SK-N-SH (cell line): ENCODE measurements around the gene SPDEF. TPM values are rescaled to one million over a fixed set of nuclear protein-coding genes. Genes with fewer than 3 reads are reported as not detected.

Source experiments
- CTCF ChIA-PET: fragments of 300-600, 350-600 bp; formaldehyde crosslinking; extraction: SDS; loops from one replicate; lab custom pipeline; 2021; lab: Yijun Ruan, JAX
- POLR2A ChIA-PET: fragments of 350-600 bp; sonication (Branson Sonifier 250); formaldehyde crosslinking; extraction: SDS; loops from one replicate; lab custom pipeline; 2020; ENCODE audit warnings: antibody characterized with exemption, inconsistent platforms; lab: Yijun Ruan, JAX
- DNase-seq: peaks from one replicate; pipeline ENCODE4 v3.0.0; 2012
- H2AFZ ChIP-seq: fragments of 200-600 bp; sonication (generic); 2 replicates; pipeline ENCODE4 v1.8.1; 2016; ENCODE audit warnings: antibody characterized with exemption, mild to moderate bottlenecking, low read depth
- H3F3A ChIP-seq: fragments of 200-600 bp; sonication (generic); replicated peaks from 2 replicates; pipeline ENCODE3; 2016; ENCODE audit warnings: antibody characterized with exemption, mild to moderate bottlenecking; ENCODE audit not compliant: insufficient read depth
- H3K27ac ChIP-seq, 2 experiments: fragments of 200-500 bp in 1 of 2; fragments of 200-600 bp in 1 of 2; sonication (Bioruptor generic) in 1 of 2; sonication (generic), shearing (Covaris generic) in 1 of 2; 2 replicates each; pipeline versions ENCODE4 v1.5.1 to v1.6.1; 2014 to 2016; ENCODE audit warnings: low read depth in 2 of 2, inconsistent platforms in 1 of 2, low read length in 1 of 2, mild to moderate bottlenecking in 1 of 2, mixed read lengths in 1 of 2
- H3K27me3 ChIP-seq: fragments of 200-600 bp; sonication (generic), shearing (Covaris generic); 2 replicates; pipeline ENCODE4 v1.6.1; 2016; ENCODE audit warnings: mixed run types; ENCODE audit not compliant: insufficient read depth
- H3K36me3 ChIP-seq, 2 experiments: fragments of 200-500 bp in 1 of 2; fragments of 200-600 bp in 1 of 2; sonication (Bioruptor generic) in 1 of 2; sonication (generic) in 1 of 2; replicated peaks in 1 of 2; 2 replicates each; pipeline versions ENCODE3 to v1.5.1; 2014 to 2016; ENCODE audit warnings: low read length in 1 of 2, mild to moderate bottlenecking in 1 of 2; ENCODE audit not compliant: insufficient read depth in 2 of 2, control insufficient read depth in 1 of 2
- H3K4me1 ChIP-seq, 2 experiments: fragments of 200-500 bp in 1 of 2; fragments of 200-600 bp in 1 of 2; sonication (Bioruptor generic) in 1 of 2; sonication (generic), shearing (Covaris generic) in 1 of 2; 2 replicates each; pipeline versions ENCODE4 v1.5.1 to v1.6.1; 2014 to 2016; ENCODE audit warnings: low read depth in 1 of 2, low read length in 1 of 2, mixed run types in 1 of 2; ENCODE audit not compliant: insufficient read depth in 2 of 2, control insufficient read depth in 1 of 2
- H3K4me2 ChIP-seq: fragments of 200-600 bp; sonication (generic), shearing (Covaris generic); 2 replicates; pipeline ENCODE4 v1.6.1; 2017; ENCODE audit warnings: mixed run types
- H3K4me3 ChIP-seq, 2 experiments: fragments of 200-500 bp in 1 of 2; fragments of 200-600 bp in 1 of 2; sonication (Bioruptor generic) in 1 of 2; sonication (generic), shearing (Covaris generic) in 1 of 2; 2 replicates each; pipeline versions ENCODE4 v1.5.1 to v1.8.1; 2014 to 2016; ENCODE audit warnings: low read depth in 2 of 2, inconsistent platforms in 1 of 2, low read length in 1 of 2, mild to moderate bottlenecking in 1 of 2, mixed read lengths in 1 of 2, moderate library complexity in 1 of 2
- H3K79me2 ChIP-seq: fragments of 200-600 bp; sonication (generic); 2 replicates; pipeline ENCODE4 v1.8.1; 2017; ENCODE audit warnings: mild to moderate bottlenecking; ENCODE audit not compliant: insufficient read depth
- H3K9ac ChIP-seq: fragments of 200-600 bp; sonication (generic); 2 replicates; pipeline ENCODE4 v1.6.1; 2017; ENCODE audit warnings: mixed run types
- H3K9me2 ChIP-seq: fragments of 200-600 bp; sonication (generic); 2 replicates; pipeline ENCODE4 v1.6.1; 2017; ENCODE audit warnings: mixed run types
- H3K9me3 ChIP-seq: fragments of 200-600 bp; sonication (generic); 2 replicates; pipeline ENCODE4 v1.6.1; 2017; ENCODE audit warnings: mixed run types, mild to moderate bottlenecking, moderate library complexity
- H4K20me1 ChIP-seq: fragments of 200-600 bp; sonication (generic); 2 replicates; pipeline ENCODE4 v1.6.1; 2017; ENCODE audit warnings: mild to moderate bottlenecking, mixed run types; ENCODE audit not compliant: insufficient read depth
- CHD2 ChIP-seq: fragments of 150-350 bp; IDR thresholded peaks from 2 replicates; pipeline ENCODE4 v1.6.1; 2018; ENCODE audit warnings: low read length; ENCODE audit not compliant: partially characterized antibody
- EZH2phosphoT487 ChIP-seq: fragments of 200-600 bp; sonication (generic); IDR thresholded peaks from 2 replicates; pipeline ENCODE4 v1.6.1; 2017; ENCODE audit warnings: low read depth, mixed run types, mild to moderate bottlenecking, antibody characterized with exemption, moderate library complexity, borderline replicate concordance
- FOSL2 ChIP-seq: IDR thresholded peaks from 2 replicates; pipeline ENCODE4 v1.4.0; 2012; ENCODE audit warnings: low read depth, mild to moderate bottlenecking, moderate library complexity, borderline replicate concordance
- FOXJ3 ChIP-seq: sonication (generic); formaldehyde crosslinking; IDR thresholded peaks from 2 replicates; pipeline ENCODE4 v1.5.1; 2020; ENCODE audit warnings: mild to moderate bottlenecking, missing genetic modification reagents
- GABPA ChIP-seq: IDR thresholded peaks from 2 replicates; pipeline ENCODE4 v1.4.0; 2012; ENCODE audit warnings: low read depth, mild to moderate bottlenecking
- GATA2 ChIP-seq: sonication (generic); formaldehyde crosslinking; IDR thresholded peaks from 2 replicates; pipeline ENCODE4 v1.5.0; 2020; ENCODE audit warnings: mild to moderate bottlenecking, missing genetic modification reagents
- JUND ChIP-seq: IDR thresholded peaks from 2 replicates; pipeline ENCODE4 v1.4.0; 2012
- MEF2A ChIP-seq: IDR thresholded peaks from 2 replicates; pipeline ENCODE4 v1.4.0; 2012; ENCODE audit warnings: low read depth, borderline replicate concordance
- RCOR1 ChIP-seq: fragments of 150-350 bp; IDR thresholded peaks from 2 replicates; pipeline ENCODE4 v1.6.1; 2017; ENCODE audit warnings: antibody characterized with exemption, low read length
- RXRA ChIP-seq: IDR thresholded peaks from 2 replicates; pipeline ENCODE4 v1.4.0; 2012; ENCODE audit warnings: low read depth, mild to moderate bottlenecking, borderline replicate concordance
- TCF12 ChIP-seq: IDR thresholded peaks from 2 replicates; pipeline ENCODE4 v1.4.0; 2012
- TEAD4 ChIP-seq: IDR thresholded peaks from 2 replicates; pipeline ENCODE4 v1.4.0; 2012; ENCODE audit warnings: mild to moderate bottlenecking, borderline replicate concordance; ENCODE audit not compliant: insufficient read depth
- YY1 ChIP-seq: IDR thresholded peaks from 2 replicates; pipeline ENCODE4 v1.4.0; 2012; ENCODE audit warnings: low read depth, mild to moderate bottlenecking
- WGBS: methylation state at CpG from one replicate; pipeline ENCODE4 v1.1.6; 2017; ENCODE audit warnings: low lambda C conversion rate; 5-methylcytosine and 5-hydroxymethylcytosine counted together
- polyA plus RNA-seq, 3 experiments: library from polyadenylated mRNA; depleted of rRNA; stranded (reverse); fragments of >200 nt; gene quantifications; 2 replicates each; pipeline ENCODE4 v1.2.3, GENCODE V29; 2012
- TF ChIP-seq, protein P1 (sequence below): fragments of 200-600 bp; sonication (generic); IDR thresholded peaks from 2 replicates; pipeline ENCODE4 v1.6.1; 2017; ENCODE audit warnings: antibody characterized with exemption, mild to moderate bottlenecking, moderate library complexity
- TF ChIP-seq, protein P2 (sequence below): IDR thresholded peaks from 2 replicates; pipeline ENCODE4 v1.4.0; 2012; ENCODE audit warnings: low read depth, borderline replicate concordance
- TF ChIP-seq, protein P3 (sequence below): IDR thresholded peaks from 2 replicates; pipeline ENCODE4; 2012
- TF ChIP-seq, protein P4 (sequence below): IDR thresholded peaks from 2 replicates; pipeline ENCODE4 v1.6.1; 2012; ENCODE audit warnings: mild to moderate bottlenecking, low read depth, low read length, moderate library complexity
- TF ChIP-seq, protein P5 (sequence below): fragments of 150-350 bp; IDR thresholded peaks from 2 replicates; pipeline ENCODE4 v1.6.1; 2016; ENCODE audit warnings: mild to moderate bottlenecking, low read depth, low read length

The SPDEF gene
- polyA plus RNA-seq, 1 of the 3 experiments (the other 2 are of a cell fraction) = 0.10 TPM

DNA sequence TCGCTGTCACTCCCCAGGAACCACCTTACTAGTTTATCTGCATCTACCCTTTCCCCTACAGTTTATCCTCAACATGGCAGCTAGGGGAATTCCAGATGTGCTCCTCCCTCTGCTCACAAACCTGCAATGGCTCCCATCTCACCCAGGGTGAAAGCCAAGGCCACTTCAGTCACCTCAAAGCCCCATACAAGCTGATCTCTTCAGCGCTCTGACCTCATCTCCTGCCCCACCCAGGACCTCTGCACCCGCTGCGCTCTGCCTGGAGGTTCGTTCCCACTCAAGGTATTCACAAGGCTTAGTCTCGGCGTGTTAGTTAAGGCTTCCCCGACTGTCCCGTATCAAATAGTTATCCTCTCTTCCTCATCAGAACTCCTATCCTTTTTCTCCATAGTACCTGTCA is 28.6 kb upstream of the SPDEF start:
- H3K9me2 ChIP-seq = no peaks in the 10 kb centered on the region
- H3K4me2 ChIP-seq = no peak overlapping the region
- no peak overlapping the region for H3K4me3 ChIP-seq
- no peaks in the 10 kb centered on the region for H3K27me3 ChIP-seq
- TF ChIP-seq TCF12 (no peak), GATA2 (no peak), TEAD4 (no peak), EZH2phosphoT487 (no peak), JUND (no peak), FOSL2 (no peak), RXRA (no peak), RCOR1 (no peak), CHD2 (no peak), GABPA (no peak), YY1 (no peak), MEF2A (no peak), FOXJ3 (no peak)
- TF ChIP-seq, protein P1, sequence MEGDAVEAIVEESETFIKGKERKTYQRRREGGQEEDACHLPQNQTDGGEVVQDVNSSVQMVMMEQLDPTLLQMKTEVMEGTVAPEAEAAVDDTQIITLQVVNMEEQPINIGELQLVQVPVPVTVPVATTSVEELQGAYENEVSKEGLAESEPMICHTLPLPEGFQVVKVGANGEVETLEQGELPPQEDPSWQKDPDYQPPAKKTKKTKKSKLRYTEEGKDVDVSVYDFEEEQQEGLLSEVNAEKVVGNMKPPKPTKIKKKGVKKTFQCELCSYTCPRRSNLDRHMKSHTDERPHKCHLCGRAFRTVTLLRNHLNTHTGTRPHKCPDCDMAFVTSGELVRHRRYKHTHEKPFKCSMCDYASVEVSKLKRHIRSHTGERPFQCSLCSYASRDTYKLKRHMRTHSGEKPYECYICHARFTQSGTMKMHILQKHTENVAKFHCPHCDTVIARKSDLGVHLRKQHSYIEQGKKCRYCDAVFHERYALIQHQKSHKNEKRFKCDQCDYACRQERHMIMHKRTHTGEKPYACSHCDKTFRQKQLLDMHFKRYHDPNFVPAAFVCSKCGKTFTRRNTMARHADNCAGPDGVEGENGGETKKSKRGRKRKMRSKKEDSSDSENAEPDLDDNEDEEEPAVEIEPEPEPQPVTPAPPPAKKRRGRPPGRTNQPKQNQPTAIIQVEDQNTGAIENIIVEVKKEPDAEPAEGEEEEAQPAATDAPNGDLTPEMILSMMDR = no peak
- TF ChIP-seq, protein P2, sequence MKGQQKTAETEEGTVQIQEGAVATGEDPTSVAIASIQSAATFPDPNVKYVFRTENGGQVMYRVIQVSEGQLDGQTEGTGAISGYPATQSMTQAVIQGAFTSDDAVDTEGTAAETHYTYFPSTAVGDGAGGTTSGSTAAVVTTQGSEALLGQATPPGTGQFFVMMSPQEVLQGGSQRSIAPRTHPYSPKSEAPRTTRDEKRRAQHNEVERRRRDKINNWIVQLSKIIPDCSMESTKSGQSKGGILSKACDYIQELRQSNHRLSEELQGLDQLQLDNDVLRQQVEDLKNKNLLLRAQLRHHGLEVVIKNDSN = no peak
- TF ChIP-seq, protein P3, sequence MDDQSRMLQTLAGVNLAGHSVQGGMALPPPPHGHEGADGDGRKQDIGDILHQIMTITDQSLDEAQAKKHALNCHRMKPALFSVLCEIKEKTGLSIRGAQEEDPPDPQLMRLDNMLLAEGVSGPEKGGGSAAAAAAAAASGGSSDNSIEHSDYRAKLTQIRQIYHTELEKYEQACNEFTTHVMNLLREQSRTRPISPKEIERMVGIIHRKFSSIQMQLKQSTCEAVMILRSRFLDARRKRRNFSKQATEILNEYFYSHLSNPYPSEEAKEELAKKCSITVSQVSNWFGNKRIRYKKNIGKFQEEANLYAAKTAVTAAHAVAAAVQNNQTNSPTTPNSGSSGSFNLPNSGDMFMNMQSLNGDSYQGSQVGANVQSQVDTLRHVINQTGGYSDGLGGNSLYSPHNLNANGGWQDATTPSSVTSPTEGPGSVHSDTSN = no peak
- TF ChIP-seq, protein P4, sequence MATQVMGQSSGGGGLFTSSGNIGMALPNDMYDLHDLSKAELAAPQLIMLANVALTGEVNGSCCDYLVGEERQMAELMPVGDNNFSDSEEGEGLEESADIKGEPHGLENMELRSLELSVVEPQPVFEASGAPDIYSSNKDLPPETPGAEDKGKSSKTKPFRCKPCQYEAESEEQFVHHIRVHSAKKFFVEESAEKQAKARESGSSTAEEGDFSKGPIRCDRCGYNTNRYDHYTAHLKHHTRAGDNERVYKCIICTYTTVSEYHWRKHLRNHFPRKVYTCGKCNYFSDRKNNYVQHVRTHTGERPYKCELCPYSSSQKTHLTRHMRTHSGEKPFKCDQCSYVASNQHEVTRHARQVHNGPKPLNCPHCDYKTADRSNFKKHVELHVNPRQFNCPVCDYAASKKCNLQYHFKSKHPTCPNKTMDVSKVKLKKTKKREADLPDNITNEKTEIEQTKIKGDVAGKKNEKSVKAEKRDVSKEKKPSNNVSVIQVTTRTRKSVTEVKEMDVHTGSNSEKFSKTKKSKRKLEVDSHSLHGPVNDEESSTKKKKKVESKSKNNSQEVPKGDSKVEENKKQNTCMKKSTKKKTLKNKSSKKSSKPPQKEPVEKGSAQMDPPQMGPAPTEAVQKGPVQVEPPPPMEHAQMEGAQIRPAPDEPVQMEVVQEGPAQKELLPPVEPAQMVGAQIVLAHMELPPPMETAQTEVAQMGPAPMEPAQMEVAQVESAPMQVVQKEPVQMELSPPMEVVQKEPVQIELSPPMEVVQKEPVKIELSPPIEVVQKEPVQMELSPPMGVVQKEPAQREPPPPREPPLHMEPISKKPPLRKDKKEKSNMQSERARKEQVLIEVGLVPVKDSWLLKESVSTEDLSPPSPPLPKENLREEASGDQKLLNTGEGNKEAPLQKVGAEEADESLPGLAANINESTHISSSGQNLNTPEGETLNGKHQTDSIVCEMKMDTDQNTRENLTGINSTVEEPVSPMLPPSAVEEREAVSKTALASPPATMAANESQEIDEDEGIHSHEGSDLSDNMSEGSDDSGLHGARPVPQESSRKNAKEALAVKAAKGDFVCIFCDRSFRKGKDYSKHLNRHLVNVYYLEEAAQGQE = no peak
- TF ChIP-seq, protein P5, sequence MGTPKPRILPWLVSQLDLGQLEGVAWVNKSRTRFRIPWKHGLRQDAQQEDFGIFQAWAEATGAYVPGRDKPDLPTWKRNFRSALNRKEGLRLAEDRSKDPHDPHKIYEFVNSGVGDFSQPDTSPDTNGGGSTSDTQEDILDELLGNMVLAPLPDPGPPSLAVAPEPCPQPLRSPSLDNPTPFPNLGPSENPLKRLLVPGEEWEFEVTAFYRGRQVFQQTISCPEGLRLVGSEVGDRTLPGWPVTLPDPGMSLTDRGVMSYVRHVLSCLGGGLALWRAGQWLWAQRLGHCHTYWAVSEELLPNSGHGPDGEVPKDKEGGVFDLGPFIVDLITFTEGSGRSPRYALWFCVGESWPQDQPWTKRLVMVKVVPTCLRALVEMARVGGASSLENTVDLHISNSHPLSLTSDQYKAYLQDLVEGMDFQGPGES = no peak
- peaks cover 0 to 19% of the 10 kb centered on the region in 2 experiments; a peak in 1 of 4 replicates for H3K4me1 ChIP-seq
- H2AFZ ChIP-seq = no peak overlapping the region
- no peaks in the 10 kb centered on the region for H3K9me3 ChIP-seq
- WGBS = 92% methylated on average over 9 of the region's 9 CpGs
- no peaks in the 10 kb centered on the region for H4K20me1 ChIP-seq
- no peaks in the 10 kb centered on the region; the same call in 1 of the 2 replicates for H3K79me2 ChIP-seq
- no peak for DNase-seq
- peaks cover 0 to 10% of the 10 kb centered on the region in 2 experiments for H3K36me3 ChIP-seq
- H3K27ac ChIP-seq = no peak overlapping the region
- POLR2A ChIA-PET = no interaction called here
- H3K9ac ChIP-seq = no peak overlapping the region
- H3F3A ChIP-seq = no peaks in the 10 kb centered on the region
- CTCF ChIA-PET = interaction anchor here (0.9 to 2.7 kb wide), 6 partner anchors 9 to 125 kb away, joined by 3 to 10 read pairs (median 6); no protein-coding TSS in a partner anchor
